Measurements from ENCODE around the gene PEX11G. TPM values are rescaled to one million over a fixed set of nuclear protein-coding genes. Genes with fewer than 3 reads are reported as not detected.

PEX11G gene
- total RNA-seq, 1 experiment from 2014 or later, result 2.8 TPM

- WGBS (ENCODE audit: extremely low coverage, insufficient read length, low lambda C conversion rate), result no CpG with 5 or more reads among the region's 35 CpGs
- H3K23me2 ChIP-seq (ENCODE audit: insufficient read length, low read depth, low read length, poor library complexity, severe bottlenecking), result no peaks in the 10 kb centered on the region
Measured at GRCh38 chr19:7476777-7477494, 11.9 kb downstream of the PEX11G start.

More at GRCh38 chr19:7476777-7477494, 11.9 kb downstream of the PEX11G start:
- no peak overlapping the region for H2BK12ac ChIP-seq (ENCODE audit: insufficient read length, low read depth, low read length)
- H3K27ac ChIP-seq (ENCODE audit: insufficient read length, low read depth, low read length), result no peak overlapping the region
- H2BK120ac ChIP-seq (ENCODE audit: low read depth, low read length, poor library complexity, severe bottlenecking), result no peak overlapping the region
- H4K91ac ChIP-seq (ENCODE audit: insufficient read length, low read depth, low read length), result no peak overlapping the region
- H2AK5ac ChIP-seq (ENCODE audit: insufficient read length, low read length), result no peak overlapping the region
- no peak overlapping the region for H3K4ac ChIP-seq (ENCODE audit: low read depth, low read length)
- H4K5ac ChIP-seq (ENCODE audit: insufficient read length, low read depth, low read length), result no peak overlapping the region
- H3K18ac ChIP-seq (ENCODE audit: insufficient read length, low read depth, low read length), result no peak overlapping the region
- no peak overlapping the region for H2AFZ ChIP-seq (ENCODE audit: low read length)
- no peak for TF ChIP-seq CTCF (conservative IDR thresholded peaks at IDR 0.05)
- H4K8ac ChIP-seq (replicated peaks; ENCODE audit: insufficient read length, low read depth, low read length), result no peak overlapping the region
- Mint-ChIP-seq H3K9me3 (no peaks in the 10 kb centered on the region), H3K36me3 (ENCODE audit: insufficient read depth in 1 of 3, low read depth in 3 of 3) (0 out of 7 replicates have a peak, but pooled peaks cover 0 to 9% (median 0%) of the 10 kb centered on the region in 3 experiments), H3K27me3 (ENCODE audit: low read depth) (no peaks in the 10 kb centered on the region), H3K27ac (no peak overlapping the region), H3K4me3 (no peak overlapping the region), H3K4me1 (peaks cover 6 to 13% of the 10 kb centered on the region in 2 experiments)
- H3K4me1 ChIP-seq (ENCODE audit: insufficient read depth, low read length), result no peaks in the 10 kb centered on the region
- H3K23ac ChIP-seq (ENCODE audit: insufficient read length, low read depth, low read length), result no peak overlapping the region
- no peak overlapping the region for H2BK15ac ChIP-seq (ENCODE audit: low read depth, low read length)
- H2BK20ac ChIP-seq (ENCODE audit: low read depth, low read length, poor library complexity, severe bottlenecking), result no peak overlapping the region
- H4K20me1 ChIP-seq (ENCODE audit: control insufficient read depth, insufficient read depth, insufficient read length), result no peaks in the 10 kb centered on the region
- H3K14ac ChIP-seq (ENCODE audit: insufficient read depth, low read length), result no peak overlapping the region
- H3K79me1 ChIP-seq (ENCODE audit: insufficient read depth, low read depth, low read length, poor library complexity, severe bottlenecking), result no peaks in the 10 kb centered on the region
- no peak overlapping the region for H3K56ac ChIP-seq (ENCODE audit: insufficient read length, low read depth, low read length)
- H2BK5ac ChIP-seq (ENCODE audit: insufficient read length, low read length), result no peak overlapping the region
- H3K9me3 ChIP-seq (ENCODE audit: control insufficient read depth, low read depth, low read length), result no peaks in the 10 kb centered on the region
- no peak overlapping the region for H3T11ph ChIP-seq (ENCODE audit: low read length)
- no peaks in the 10 kb centered on the region for H3K27me3 ChIP-seq (ENCODE audit: insufficient read depth, low read length)
- H3K9ac ChIP-seq (ENCODE audit: extremely low read depth, insufficient read length, low read length), result no peak overlapping the region
- no peak for DNase-seq
- H3K4me2 ChIP-seq (ENCODE audit: insufficient read depth, insufficient read length, low read length), result no peak overlapping the region
- H3K79me2 ChIP-seq (ENCODE audit: insufficient read depth, low read length), result no peaks in the 10 kb centered on the region

Data from H9 (cell line).